DND-41 (cell line): Measurements from ENCODE around the gene CSNK1A1.

ENCODE experiments used
- ATAC-seq: fragments of 200-7000 bp; cut with Tn5 transposase; 3 replicates; pipeline ENCODE4 v1.9.1; 2021; ENCODE audit warnings: low read depth; ENCODE audit not compliant: insufficient read depth
- DNase-seq: peaks from one replicate; pipeline ENCODE4 v3.0.0-alpha.2; 2020
- H2AFZ ChIP-seq: 2 replicates; pipeline ENCODE4 v1.6.0; 2012; ENCODE audit warnings: low read depth, low read length
- H3K27ac ChIP-seq: 2 replicates; pipeline ENCODE4 v1.5.1; 2012; ENCODE audit warnings: low read length, inconsistent platforms
- H3K27me3 ChIP-seq: fragments of 200-600 bp; sonication (generic); 2 replicates; pipeline ENCODE4 v1.6.0; 2012; ENCODE audit warnings: low read length, mild to moderate bottlenecking, inconsistent platforms; ENCODE audit not compliant: insufficient read depth, poor library complexity
- H3K36me3 ChIP-seq: 2 replicates; pipeline ENCODE4 v1.5.1; 2012; ENCODE audit warnings: low read length, inconsistent platforms; ENCODE audit not compliant: insufficient read depth
- H3K4me1 ChIP-seq: 2 replicates; pipeline ENCODE4 v1.5.1; 2012; ENCODE audit warnings: mild to moderate bottlenecking, low read length; ENCODE audit not compliant: insufficient read depth
- H3K4me2 ChIP-seq: 2 replicates; pipeline ENCODE4 v1.6.0; 2012; ENCODE audit warnings: mild to moderate bottlenecking, moderate library complexity, low read length, inconsistent platforms; ENCODE audit not compliant: insufficient read depth
- H3K4me3 ChIP-seq, 2 experiments: fragments of 200-600 bp in 1 of 2; shearing (Covaris generic) in 1 of 2; 2 replicates each; pipeline ENCODE4 v1.5.1; 2012 to 2016; ENCODE audit warnings: inconsistent platforms in 2 of 2, low read length in 2 of 2, mild to moderate bottlenecking in 2 of 2, low read depth in 1 of 2, moderate library complexity in 1 of 2
- H3K79me2 ChIP-seq: 2 replicates; pipeline ENCODE4 v1.6.0; 2012; ENCODE audit warnings: low read length, inconsistent platforms; ENCODE audit not compliant: insufficient read depth
- H3K9ac ChIP-seq: 2 replicates; pipeline ENCODE4 v1.6.0; 2012; ENCODE audit warnings: low read depth, mild to moderate bottlenecking, inconsistent platforms, low read length, moderate library complexity
- H3K9me3 ChIP-seq: 2 replicates; pipeline ENCODE4 v1.5.1; 2012; ENCODE audit warnings: low read length, moderate library complexity, mild to moderate bottlenecking, inconsistent platforms; ENCODE audit not compliant: insufficient read depth, severe bottlenecking
- H4K20me1 ChIP-seq: 2 replicates; pipeline ENCODE4 v1.6.0; 2012; ENCODE audit warnings: low read length; ENCODE audit not compliant: insufficient read depth
- EZH2 ChIP-seq: IDR thresholded peaks from 3 replicates; pipeline ENCODE4 v1.6.1; 2012; ENCODE audit warnings: borderline replicate concordance, low read depth, mild to moderate bottlenecking, moderate library complexity, low read length, inconsistent platforms; ENCODE audit not compliant: severe bottlenecking
- TF ChIP-seq, protein P1 (sequence below): IDR thresholded peaks from 2 replicates; pipeline ENCODE4 v1.5.1; 2012; ENCODE audit warnings: borderline replicate concordance, low read length, moderate library complexity, mild to moderate bottlenecking; ENCODE audit not compliant: poor library complexity, severe bottlenecking; ENCODE audit errors: extremely low read depth

Gene CSNK1A1

DNA sequence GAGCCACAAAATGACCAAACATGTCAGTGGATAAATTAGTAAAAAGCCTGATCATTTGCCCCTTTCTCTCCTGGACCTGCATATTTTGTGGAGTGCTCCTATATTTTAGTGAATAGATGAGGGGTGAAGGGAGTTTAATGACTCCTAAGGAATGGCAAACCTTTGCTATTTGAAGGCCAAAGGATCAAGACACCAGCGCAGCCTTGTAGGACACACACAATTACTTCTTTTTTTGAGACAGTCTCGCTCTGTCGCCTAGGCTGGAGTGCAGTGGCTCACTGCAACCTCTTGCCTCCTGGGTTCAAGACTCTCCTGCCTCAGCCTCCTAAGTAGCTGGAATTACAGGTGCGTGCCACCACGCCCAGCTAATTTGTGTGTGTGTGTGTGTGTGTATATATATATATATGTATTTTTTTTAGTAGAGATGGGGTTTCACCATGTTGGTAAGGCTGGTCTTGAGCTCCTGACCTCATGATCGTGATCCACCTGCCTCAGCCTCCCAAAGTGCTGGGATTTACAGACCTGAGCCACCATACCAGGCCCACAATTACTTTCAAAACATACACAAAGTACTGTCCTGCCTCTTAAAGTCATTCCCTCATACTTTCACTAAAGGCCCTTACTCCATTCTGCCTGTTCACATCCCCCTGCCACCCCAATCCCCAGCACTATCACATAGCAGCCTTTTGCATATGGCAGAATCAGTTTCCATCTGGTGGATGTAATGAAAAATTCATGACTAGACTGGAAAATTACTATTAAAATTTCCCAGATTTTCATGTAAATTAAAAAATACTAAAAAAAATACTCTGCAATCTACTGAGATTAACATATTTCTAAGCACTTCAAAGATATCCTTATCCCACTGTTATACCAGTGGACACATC is 60.4 kb downstream of the CSNK1A1 start:
- DNase-seq (no peak), ATAC-seq (peak; percentile 16; the same call in 1 of the 3 replicates)
- H3K27ac ChIP-seq: no peak overlapping the region
- no peaks in the 10 kb centered on the region for H3K9me3 ChIP-seq
- no peaks in the 10 kb centered on the region for H3K27me3 ChIP-seq
- TF ChIP-seq, protein P1, sequence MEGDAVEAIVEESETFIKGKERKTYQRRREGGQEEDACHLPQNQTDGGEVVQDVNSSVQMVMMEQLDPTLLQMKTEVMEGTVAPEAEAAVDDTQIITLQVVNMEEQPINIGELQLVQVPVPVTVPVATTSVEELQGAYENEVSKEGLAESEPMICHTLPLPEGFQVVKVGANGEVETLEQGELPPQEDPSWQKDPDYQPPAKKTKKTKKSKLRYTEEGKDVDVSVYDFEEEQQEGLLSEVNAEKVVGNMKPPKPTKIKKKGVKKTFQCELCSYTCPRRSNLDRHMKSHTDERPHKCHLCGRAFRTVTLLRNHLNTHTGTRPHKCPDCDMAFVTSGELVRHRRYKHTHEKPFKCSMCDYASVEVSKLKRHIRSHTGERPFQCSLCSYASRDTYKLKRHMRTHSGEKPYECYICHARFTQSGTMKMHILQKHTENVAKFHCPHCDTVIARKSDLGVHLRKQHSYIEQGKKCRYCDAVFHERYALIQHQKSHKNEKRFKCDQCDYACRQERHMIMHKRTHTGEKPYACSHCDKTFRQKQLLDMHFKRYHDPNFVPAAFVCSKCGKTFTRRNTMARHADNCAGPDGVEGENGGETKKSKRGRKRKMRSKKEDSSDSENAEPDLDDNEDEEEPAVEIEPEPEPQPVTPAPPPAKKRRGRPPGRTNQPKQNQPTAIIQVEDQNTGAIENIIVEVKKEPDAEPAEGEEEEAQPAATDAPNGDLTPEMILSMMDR: no peak
- TF ChIP-seq EZH2: no peak
- H4K20me1 ChIP-seq: peaks cover 3% of the 10 kb centered on the region; the same call in 1 of the 2 replicates
- H3K4me1 ChIP-seq: no peaks in the 10 kb centered on the region
- H3K4me3 ChIP-seq: no peak overlapping the region
- peaks cover 25% of the 10 kb centered on the region for H3K36me3 ChIP-seq
- H3K79me2 ChIP-seq: no peaks in the 10 kb centered on the region
- H3K4me2 ChIP-seq: no peak overlapping the region
- no peak overlapping the region for H2AFZ ChIP-seq
- H3K9ac ChIP-seq: no peak overlapping the region

- H3K4me1 ChIP-seq: no peaks in the 10 kb centered on the region
- no peaks in the 10 kb centered on the region for H3K27me3 ChIP-seq
- no peak overlapping the region for H3K4me2 ChIP-seq
- peaks cover 12% of the 10 kb centered on the region for H3K36me3 ChIP-seq
- no peaks in the 10 kb centered on the region for H3K79me2 ChIP-seq
- TF ChIP-seq, protein P1: no peak
- no peak for TF ChIP-seq EZH2
- no peak overlapping the region for H2AFZ ChIP-seq
- no peak overlapping the region for H3K4me3 ChIP-seq
- no peak overlapping the region for H3K9ac ChIP-seq
- DNase-seq: no peak
- H4K20me1 ChIP-seq: peaks cover 3% of the 10 kb centered on the region; the same call in 1 of the 2 replicates
- ATAC-seq: no peak
- H3K9me3 ChIP-seq: no peaks in the 10 kb centered on the region
- no peak overlapping the region for H3K27ac ChIP-seq
Observed at GRCh38 chr5:149489605-149490037, 61.6 kb downstream of the CSNK1A1 start.

DNA sequence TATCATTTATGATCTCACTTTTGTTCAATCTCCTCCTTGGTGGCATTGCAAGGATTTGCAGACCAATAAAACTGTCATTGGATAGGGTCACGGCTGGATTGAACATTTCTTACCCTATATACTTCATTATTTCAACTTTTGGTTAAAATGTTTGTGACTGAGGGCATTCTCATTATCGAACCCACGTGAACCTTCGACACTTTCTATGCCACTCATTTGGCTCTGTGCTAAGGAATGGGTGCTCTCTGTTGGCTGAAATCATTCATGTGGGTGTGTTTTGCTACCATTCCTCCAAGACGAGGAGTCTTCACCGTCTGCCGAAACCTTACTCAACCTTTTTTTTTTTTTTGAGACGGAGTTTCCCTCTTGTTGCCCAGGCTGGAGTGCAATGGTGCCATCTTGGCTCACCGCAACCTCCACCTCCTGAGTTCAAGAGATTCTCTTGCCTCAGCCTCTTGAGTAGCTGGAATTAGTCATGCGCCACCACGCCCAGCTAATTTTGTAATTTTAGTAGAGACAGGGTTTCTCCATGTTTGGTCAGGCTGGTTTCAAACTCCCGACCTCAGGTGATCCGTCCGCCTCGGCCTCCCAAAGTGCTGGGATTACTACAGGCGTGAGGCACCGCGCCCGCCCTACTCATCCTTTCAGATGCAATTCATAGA is 62.5 kb downstream of the CSNK1A1 start:
- H2AFZ ChIP-seq: no peak overlapping the region
- no peaks in the 10 kb centered on the region for H3K4me1 ChIP-seq
- ATAC-seq: no peak
- H3K9me3 ChIP-seq: no peaks in the 10 kb centered on the region
- no peak for TF ChIP-seq EZH2
- TF ChIP-seq, protein P1: no peak
- no peak for DNase-seq
- H3K79me2 ChIP-seq: no peaks in the 10 kb centered on the region
- H3K9ac ChIP-seq: no peak overlapping the region
- peaks cover 5% of the 10 kb centered on the region; the same call in 1 of the 2 replicates for H3K36me3 ChIP-seq
- no peak overlapping the region for H3K27ac ChIP-seq
- no peaks in the 10 kb centered on the region; the same call in 1 of the 2 replicates for H4K20me1 ChIP-seq
- no peaks in the 10 kb centered on the region for H3K27me3 ChIP-seq
- no peak overlapping the region for H3K4me3 ChIP-seq
- no peak overlapping the region for H3K4me2 ChIP-seq
